ENCODE measurements around the gene UMODL1. TPM values are rescaled to one million over a fixed set of nuclear protein-coding genes. Genes with fewer than 3 reads are reported as not detected.

UMODL1 gene
- total RNA-seq, 1 donor from 2014 or later = not detected

DNA sequence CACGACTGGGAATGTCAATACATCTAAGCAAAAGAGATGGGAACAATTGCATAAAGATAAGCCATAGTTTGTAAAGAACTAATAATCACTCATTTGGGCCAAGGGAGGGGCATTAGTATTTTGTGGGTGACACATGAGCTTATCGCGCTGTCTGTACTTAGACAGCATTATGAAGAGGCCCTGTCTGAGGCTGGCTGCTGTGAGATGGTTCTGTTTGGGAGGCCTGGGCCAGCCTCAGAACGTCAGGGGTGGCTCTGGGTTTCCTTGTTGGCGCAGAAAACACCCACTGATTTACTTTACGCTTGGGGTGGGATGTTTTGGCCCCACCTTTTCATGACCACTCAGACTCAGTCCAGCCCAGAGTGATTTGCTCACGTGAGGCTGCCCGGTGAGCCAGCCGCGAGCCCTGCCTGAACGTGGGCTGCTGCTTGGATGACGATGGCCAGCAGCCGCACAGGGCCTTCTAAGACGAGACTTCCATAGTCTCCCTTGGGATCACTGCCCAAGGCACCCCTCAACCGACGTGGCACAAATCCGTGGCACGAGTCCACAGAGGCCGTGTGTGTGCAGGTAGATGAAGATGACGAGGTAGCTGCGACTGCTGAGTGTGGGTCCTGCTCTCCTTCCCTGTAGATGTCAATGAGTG lies 18.7 kb downstream of the UMODL1 start:
- Mint-ChIP-seq H3K27ac (no peak overlapping the region), H3K9me3 (peaks cover 7% of the 10 kb centered on the region), H3K36me3 (peaks cover 2% of the 10 kb centered on the region), H3K4me1 (peaks cover 6% of the 10 kb centered on the region), H3K4me3 (no peak overlapping the region), H3K27me3 (ENCODE audit: insufficient read depth, low read depth) (peaks cover 13% of the 10 kb centered on the region)
- no peaks in the 10 kb centered on the region for H4K20me1 ChIP-seq (ENCODE audit: low read depth)
- H3K4me3 ChIP-seq = no peak overlapping the region
- H3K4me1 ChIP-seq = no peaks in the 10 kb centered on the region
- peaks cover 10% of the 10 kb centered on the region for H3K27me3 ChIP-seq
- no peak overlapping the region for H3K9ac ChIP-seq
- no peaks in the 10 kb centered on the region for H3K36me3 ChIP-seq
- H2AFZ ChIP-seq (replicated peaks) = no peak overlapping the region
- H3K27ac ChIP-seq = no peak overlapping the region
- H3F3A ChIP-seq (ENCODE audit: low read depth) = no peaks in the 10 kb centered on the region
- peaks cover 3% of the 10 kb centered on the region for H3K9me3 ChIP-seq (ENCODE audit: low read depth)
- TF ChIP-seq EZH2phosphoT487 (IDR thresholded peaks at IDR 0.05) = no peak
- TF ChIP-seq, protein P1, sequence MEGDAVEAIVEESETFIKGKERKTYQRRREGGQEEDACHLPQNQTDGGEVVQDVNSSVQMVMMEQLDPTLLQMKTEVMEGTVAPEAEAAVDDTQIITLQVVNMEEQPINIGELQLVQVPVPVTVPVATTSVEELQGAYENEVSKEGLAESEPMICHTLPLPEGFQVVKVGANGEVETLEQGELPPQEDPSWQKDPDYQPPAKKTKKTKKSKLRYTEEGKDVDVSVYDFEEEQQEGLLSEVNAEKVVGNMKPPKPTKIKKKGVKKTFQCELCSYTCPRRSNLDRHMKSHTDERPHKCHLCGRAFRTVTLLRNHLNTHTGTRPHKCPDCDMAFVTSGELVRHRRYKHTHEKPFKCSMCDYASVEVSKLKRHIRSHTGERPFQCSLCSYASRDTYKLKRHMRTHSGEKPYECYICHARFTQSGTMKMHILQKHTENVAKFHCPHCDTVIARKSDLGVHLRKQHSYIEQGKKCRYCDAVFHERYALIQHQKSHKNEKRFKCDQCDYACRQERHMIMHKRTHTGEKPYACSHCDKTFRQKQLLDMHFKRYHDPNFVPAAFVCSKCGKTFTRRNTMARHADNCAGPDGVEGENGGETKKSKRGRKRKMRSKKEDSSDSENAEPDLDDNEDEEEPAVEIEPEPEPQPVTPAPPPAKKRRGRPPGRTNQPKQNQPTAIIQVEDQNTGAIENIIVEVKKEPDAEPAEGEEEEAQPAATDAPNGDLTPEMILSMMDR (IDR thresholded peaks at IDR 0.05) = no peak
- TF ChIP-seq EZH2 (IDR thresholded peaks at IDR 0.05) = no peak
- H3K4me2 ChIP-seq = no peak overlapping the region
- no peak for DNase-seq (ENCODE audit: low spot score)
- no peaks in the 10 kb centered on the region for H3K79me2 ChIP-seq (ENCODE audit: low read depth)

DNA sequence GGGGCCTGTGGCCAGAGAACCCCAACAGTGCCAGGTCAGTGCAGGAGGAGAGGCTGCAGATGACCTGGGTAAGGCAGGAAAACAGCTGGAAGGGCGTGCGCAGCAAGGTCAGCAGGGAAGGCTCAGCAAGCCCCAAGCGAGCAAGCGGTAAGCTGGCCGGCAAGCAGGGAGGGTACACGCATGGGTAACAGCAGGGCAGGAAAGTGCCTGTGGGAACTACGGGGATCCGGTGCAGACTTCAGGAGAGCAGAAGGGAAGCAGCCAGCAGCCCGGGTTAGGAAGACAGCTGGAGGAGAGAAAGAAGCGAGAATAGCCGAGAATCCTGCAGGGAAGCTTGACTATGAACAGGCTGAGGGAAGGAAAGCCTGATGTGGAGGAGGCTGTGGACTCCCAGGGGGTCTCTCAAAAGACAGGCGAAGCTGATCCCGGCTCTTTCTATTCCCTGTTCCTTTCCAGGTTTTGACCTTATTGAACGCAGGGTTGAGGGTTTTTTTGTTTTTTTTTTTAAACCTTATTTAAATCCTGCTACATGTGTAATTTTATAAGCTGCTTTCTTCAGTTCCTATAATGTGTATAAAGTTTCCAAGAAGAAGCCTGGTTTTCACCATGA lies 20.9 kb downstream of the UMODL1 start:
- Mint-ChIP-seq H3K9me3 (peaks cover 11% of the 10 kb centered on the region), H3K27me3 (ENCODE audit: insufficient read depth, low read depth) (peaks cover 13% of the 10 kb centered on the region), H3K4me3 (no peak overlapping the region), H3K36me3 (peaks cover 4% of the 10 kb centered on the region), H3K27ac (no peak overlapping the region), H3K4me1 (peaks cover 7% of the 10 kb centered on the region)
- H2AFZ ChIP-seq (replicated peaks) = no peak overlapping the region
- H3K4me1 ChIP-seq = no peaks in the 10 kb centered on the region
- no peak overlapping the region for H3K4me3 ChIP-seq
- no peaks in the 10 kb centered on the region for H3K36me3 ChIP-seq
- H4K20me1 ChIP-seq (ENCODE audit: low read depth) = no peaks in the 10 kb centered on the region
- no peak overlapping the region for H3K4me2 ChIP-seq
- no peaks in the 10 kb centered on the region for H3F3A ChIP-seq (ENCODE audit: low read depth)
- no peak overlapping the region for H3K27ac ChIP-seq
- H3K79me2 ChIP-seq (ENCODE audit: low read depth) = no peaks in the 10 kb centered on the region
- DNase-seq (ENCODE audit: low spot score) = peak; percentile 16
- H3K9ac ChIP-seq = no peak overlapping the region
- H3K9me3 ChIP-seq (ENCODE audit: low read depth) = peaks cover 4% of the 10 kb centered on the region
- H3K27me3 ChIP-seq = peaks cover 10% of the 10 kb centered on the region
- TF ChIP-seq EZH2 (IDR thresholded peaks at IDR 0.05) = no peak
- TF ChIP-seq, protein P1 (IDR thresholded peaks at IDR 0.05) = no peak
- TF ChIP-seq EZH2phosphoT487 (IDR thresholded peaks at IDR 0.05) = no peak

DNA sequence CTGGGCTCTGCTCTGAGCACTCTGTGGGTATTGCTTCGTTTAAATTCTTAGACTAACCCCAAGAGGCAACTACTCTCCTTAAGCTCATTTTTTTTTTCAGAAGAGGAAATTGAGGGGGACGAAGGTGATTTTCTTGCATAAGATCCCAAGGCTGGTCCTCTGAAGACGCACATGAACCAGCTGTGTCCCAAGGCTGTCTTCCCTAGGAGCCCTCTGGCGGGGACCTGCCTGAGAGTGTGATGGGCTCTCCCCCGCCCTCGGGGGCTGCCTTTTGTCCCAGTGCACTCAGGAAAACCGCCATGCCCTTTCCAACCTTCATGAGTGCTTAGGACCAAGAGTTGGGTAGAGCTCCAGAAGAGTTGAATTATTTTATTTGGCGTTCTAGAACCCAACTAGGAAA lies 21.7 kb downstream of the UMODL1 start:
- TF ChIP-seq EZH2phosphoT487 (IDR thresholded peaks at IDR 0.05) (no peak), EZH2 (IDR thresholded peaks at IDR 0.05) (no peak)
- TF ChIP-seq, protein P1 (IDR thresholded peaks at IDR 0.05) = no peak
- Mint-ChIP-seq H3K4me3 (no peak overlapping the region), H3K9me3 (peaks cover 11% of the 10 kb centered on the region), H3K27ac (no peak overlapping the region), H3K27me3 (ENCODE audit: insufficient read depth, low read depth) (peaks cover 13% of the 10 kb centered on the region), H3K36me3 (peaks cover 4% of the 10 kb centered on the region), H3K4me1 (peaks cover 10% of the 10 kb centered on the region)
- no peak overlapping the region for H3K4me3 ChIP-seq
- H2AFZ ChIP-seq (replicated peaks) = no peak overlapping the region
- peaks cover 4% of the 10 kb centered on the region for H3K9me3 ChIP-seq (ENCODE audit: low read depth)
- no peaks in the 10 kb centered on the region for H3K79me2 ChIP-seq (ENCODE audit: low read depth)
- H4K20me1 ChIP-seq (ENCODE audit: low read depth) = no peaks in the 10 kb centered on the region
- no peaks in the 10 kb centered on the region for H3K4me1 ChIP-seq
- no peak for DNase-seq (ENCODE audit: low spot score)
- H3K36me3 ChIP-seq = no peaks in the 10 kb centered on the region
- no peak overlapping the region for H3K9ac ChIP-seq
- H3K27me3 ChIP-seq = peaks cover 10% of the 10 kb centered on the region
- H3K27ac ChIP-seq = no peak overlapping the region
- H3K4me2 ChIP-seq = no peak overlapping the region
- H3F3A ChIP-seq (ENCODE audit: low read depth) = no peaks in the 10 kb centered on the region
